SK-N-SH treated with all-trans-retinoic acid at 6 μM for 48 hours (cell line): ENCODE results near the gene MARK1.
A peak's percentile ranks its signal among the peaks of the same experiment; 100 is the strongest.
"Not testable (repeated sequence)": the region's sequence is repeated elsewhere in the genome, so short reads cannot be mapped to it uniquely, and the experiment has no call there.

Experiments
- ATAC-seq: fragments of 200-7000 bp; cut with Tn5 transposase; 3 replicates; pipeline ENCODE4 v1.9.1; 2020; ENCODE audit warnings: mild to moderate bottlenecking, moderate library complexity
- BACH2 ChIP-seq: fragments of 250-450 bp; sonication (Bioruptor Pico); IDR thresholded peaks from 2 replicates; pipeline ENCODE4 v1.9.0; 2021; ENCODE audit warnings: mild to moderate bottlenecking, borderline replicate concordance
- CREB5 ChIP-seq: fragments of 250-450 bp; sonication (Bioruptor Pico); IDR thresholded peaks from 2 replicates; pipeline ENCODE4 v1.5.1; 2020; ENCODE audit warnings: low read depth, mild to moderate bottlenecking, moderate library complexity
- CSDC2 ChIP-seq: fragments of 250-450 bp; sonication (Bioruptor Pico); IDR thresholded peaks from 2 replicates; pipeline ENCODE4 v1.5.0; 2020; ENCODE audit warnings: mild to moderate bottlenecking, moderate library complexity
- CSRNP3 ChIP-seq: fragments of 250-450 bp; sonication (Bioruptor Pico); IDR thresholded peaks from 2 replicates; pipeline ENCODE4 v1.5.1; 2021; ENCODE audit warnings: mild to moderate bottlenecking, moderate library complexity
- ESRRG ChIP-seq: fragments of 250-450 bp; sonication (Bioruptor Pico); IDR thresholded peaks from 2 replicates; pipeline ENCODE4 v1.6.1; 2021; ENCODE audit warnings: mild to moderate bottlenecking
- GLIS3 ChIP-seq: fragments of 250-450 bp; sonication (Bioruptor Pico); IDR thresholded peaks from 2 replicates; pipeline ENCODE4 v1.5.0; 2020; ENCODE audit warnings: mild to moderate bottlenecking, moderate library complexity
- ISL1 ChIP-seq: fragments of 250-450 bp; sonication (Bioruptor Pico); IDR thresholded peaks from 2 replicates; pipeline ENCODE4 v2.1.2; 2022; ENCODE audit warnings: mild to moderate bottlenecking, moderate library complexity
- OSR1 ChIP-seq: fragments of 250-450 bp; sonication (Bioruptor Pico); IDR thresholded peaks from 2 replicates; pipeline ENCODE4 v1.8.0; 2022; ENCODE audit warnings: moderate library complexity, mild to moderate bottlenecking, inconsistent platforms
- PATZ1 ChIP-seq: fragments of 250-450 bp; sonication (Bioruptor Pico); IDR thresholded peaks from 2 replicates; pipeline ENCODE4 v1.8.0; 2020; ENCODE audit warnings: mild to moderate bottlenecking, moderate library complexity, borderline replicate concordance
- PPARA ChIP-seq: fragments of 250-450 bp; sonication (Bioruptor Pico); IDR thresholded peaks from 2 replicates; pipeline ENCODE4 v1.5.0; 2020; ENCODE audit warnings: mild to moderate bottlenecking, borderline replicate concordance
- RARB ChIP-seq: fragments of 250-450 bp; sonication (Bioruptor Pico); IDR thresholded peaks from 2 replicates; pipeline ENCODE4 v1.8.0; 2021; ENCODE audit warnings: mild to moderate bottlenecking, moderate library complexity
- SNAI2 ChIP-seq: fragments of 250-450 bp; sonication (Bioruptor Pico); IDR thresholded peaks from 2 replicates; pipeline ENCODE4 v1.5.0; 2020; ENCODE audit warnings: mild to moderate bottlenecking, moderate library complexity
- TCF4 ChIP-seq: fragments of 250-450 bp; sonication (Bioruptor Pico); IDR thresholded peaks from 2 replicates; pipeline ENCODE4 v1.8.0; 2021; ENCODE audit warnings: mild to moderate bottlenecking, moderate library complexity, borderline replicate concordance
- TOX ChIP-seq: fragments of 250-450 bp; sonication (Bioruptor Pico); IDR thresholded peaks from 2 replicates; pipeline ENCODE4 v1.8.0; 2021; ENCODE audit warnings: mild to moderate bottlenecking, moderate library complexity, borderline replicate concordance
- ZC3H10 ChIP-seq: fragments of 250-450 bp; sonication (Bioruptor Pico); IDR thresholded peaks from 2 replicates; pipeline ENCODE4 v1.5.1; 2021; ENCODE audit warnings: mild to moderate bottlenecking, moderate library complexity
- ZFP3 ChIP-seq: fragments of 250-450 bp; sonication (Bioruptor Pico); IDR thresholded peaks from 2 replicates; pipeline ENCODE4 v1.5.0; 2020; ENCODE audit warnings: mild to moderate bottlenecking, moderate library complexity
- ZFP30 ChIP-seq: fragments of 450-650 bp; formaldehyde crosslinking; IDR thresholded peaks from 2 replicates; pipeline ENCODE4 v1.5.0; 2022; ENCODE audit warnings: mild to moderate bottlenecking, moderate library complexity
- ZNF565 ChIP-seq: fragments of 450-650 bp; formaldehyde crosslinking; conservative IDR thresholded peaks from 2 replicates; pipeline ENCODE4 v1.5.0; 2020; ENCODE audit warnings: low read depth, mild to moderate bottlenecking, moderate library complexity
- ZNF70 ChIP-seq: fragments of 450-650 bp; formaldehyde crosslinking; IDR thresholded peaks from 2 replicates; pipeline ENCODE4 v1.5.0; 2020; ENCODE audit warnings: mild to moderate bottlenecking, moderate library complexity
- ZNF8 ChIP-seq: fragments of 450-650 bp; formaldehyde crosslinking; IDR thresholded peaks from 2 replicates; pipeline ENCODE4 v1.5.0; 2020; ENCODE audit warnings: mild to moderate bottlenecking, moderate library complexity
- TF ChIP-seq, protein P1 (sequence below): fragments of 250-450 bp; sonication (Bioruptor Pico); IDR thresholded peaks from 2 replicates; pipeline ENCODE4 v1.8.0; 2021; ENCODE audit warnings: low read depth, mild to moderate bottlenecking, moderate library complexity, borderline replicate concordance
- TF ChIP-seq, protein P2 (sequence below): fragments of 250-450 bp; sonication (Bioruptor Pico); IDR thresholded peaks from 2 replicates; pipeline ENCODE4 v1.5.0; 2020; ENCODE audit warnings: mild to moderate bottlenecking, moderate library complexity

Gene MARK1

DNA sequence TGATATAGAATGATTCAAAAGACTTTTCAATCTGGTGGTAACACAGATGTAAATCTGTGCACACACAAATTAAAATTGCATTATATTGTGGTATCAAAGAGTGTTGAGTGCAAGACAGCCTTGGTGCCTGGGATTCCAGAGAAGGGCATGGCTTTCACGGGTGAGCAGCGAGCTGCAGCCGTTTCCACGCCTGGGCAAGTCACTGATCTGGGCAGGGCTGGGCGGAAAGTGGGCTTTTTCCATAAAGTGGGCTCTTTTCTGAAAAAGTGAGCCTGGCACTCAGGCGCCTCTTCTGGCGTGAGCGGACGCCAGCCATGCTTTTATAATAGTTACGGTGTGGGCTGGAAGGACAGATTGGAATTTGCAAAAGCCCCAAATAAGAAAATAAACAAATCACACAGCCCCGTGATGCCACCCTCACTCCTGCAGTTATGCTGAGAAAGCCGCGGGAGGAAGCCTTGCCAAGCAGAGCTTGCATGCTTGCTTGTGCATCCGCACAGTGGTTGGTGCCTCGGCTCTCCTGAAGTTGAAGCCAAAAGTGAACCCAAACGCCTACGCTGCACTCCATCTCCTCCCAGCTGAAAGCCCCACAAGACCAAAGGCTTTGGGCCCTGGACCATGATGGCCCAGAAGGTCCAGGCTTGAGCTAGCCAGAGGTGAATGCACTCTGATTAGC lies 155.1 kb downstream of the MARK1 start:
- TF ChIP-seq PATZ1 (CRISPR knock-in tag) (no peak), ZFP30 (CRISPR knock-in tag) (no peak), SNAI2 (CRISPR knock-in tag) (no peak), TCF4 (CRISPR knock-in tag) (no peak), CREB5 (CRISPR knock-in tag) (no peak)
- TF ChIP-seq, protein P1, sequence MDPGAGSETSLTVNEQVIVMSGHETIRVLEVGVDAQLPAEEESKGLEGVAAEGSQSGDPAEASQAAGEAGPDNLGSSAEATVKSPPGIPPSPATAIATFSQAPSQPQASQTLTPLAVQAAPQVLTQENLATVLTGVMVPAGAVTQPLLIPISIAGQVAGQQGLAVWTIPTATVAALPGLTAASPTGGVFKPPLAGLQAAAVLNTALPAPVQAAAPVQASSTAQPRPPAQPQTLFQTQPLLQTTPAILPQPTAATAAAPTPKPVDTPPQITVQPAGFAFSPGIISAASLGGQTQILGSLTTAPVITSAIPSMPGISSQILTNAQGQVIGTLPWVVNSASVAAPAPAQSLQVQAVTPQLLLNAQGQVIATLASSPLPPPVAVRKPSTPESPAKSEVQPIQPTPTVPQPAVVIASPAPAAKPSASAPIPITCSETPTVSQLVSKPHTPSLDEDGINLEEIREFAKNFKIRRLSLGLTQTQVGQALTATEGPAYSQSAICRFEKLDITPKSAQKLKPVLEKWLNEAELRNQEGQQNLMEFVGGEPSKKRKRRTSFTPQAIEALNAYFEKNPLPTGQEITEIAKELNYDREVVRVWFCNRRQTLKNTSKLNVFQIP (CRISPR knock-in tag) = no peak
- TF ChIP-seq, all 23 proteins: peak for 0
- no peak for ATAC-seq

DNA sequence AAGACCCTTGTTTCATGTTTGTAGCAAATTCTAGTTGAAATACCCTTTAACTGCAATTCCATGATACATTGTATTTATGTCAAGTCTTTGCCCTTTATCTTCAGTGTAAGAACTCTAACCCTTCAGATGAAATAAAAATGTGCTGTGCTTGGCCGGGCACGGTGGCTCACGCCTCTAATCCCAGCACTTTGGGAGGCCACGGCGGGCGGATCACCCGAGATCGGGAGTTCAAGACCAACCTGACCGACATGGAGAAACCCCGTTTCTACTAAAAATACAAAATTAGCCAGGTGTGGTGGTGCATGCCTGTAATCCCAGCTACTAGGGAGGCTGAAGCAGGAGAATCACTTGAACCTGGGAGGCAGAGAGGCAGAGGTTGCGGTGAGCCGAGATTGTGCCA lies 155.8 kb downstream of the MARK1 start:
- ATAC-seq = not testable (repeated sequence)

- no peak for TF ChIP-seq CREB5 (CRISPR knock-in tag)
- TF ChIP-seq OSR1 = no peak
- TF ChIP-seq ESRRG (CRISPR knock-in tag) = no peak
- no peak for TF ChIP-seq TOX (CRISPR knock-in tag)
- no peak for TF ChIP-seq ZNF70 (CRISPR knock-in tag)
- no peak for TF ChIP-seq BACH2 (CRISPR knock-in tag)
- TF ChIP-seq ZC3H10 (CRISPR knock-in tag) = no peak
- no peak for TF ChIP-seq SNAI2 (CRISPR knock-in tag)
- no peak for TF ChIP-seq ZFP30 (CRISPR knock-in tag)
- TF ChIP-seq CSDC2 = no peak
- TF ChIP-seq GLIS3 (CRISPR knock-in tag) = no peak
- no peak for TF ChIP-seq RARB (CRISPR knock-in tag)
- TF ChIP-seq ZNF565 (CRISPR knock-in tag) = no peak
- no peak for ATAC-seq
Observed at GRCh38 chr1:220684890-220685289, 157.0 kb downstream of the MARK1 start.

GRCh38 chr1:220685879-220686278 lies 157.9 kb downstream of the MARK1 start:
- TF ChIP-seq CSDC2 = no peak
- no peak for TF ChIP-seq CSRNP3 (CRISPR knock-in tag)
- no peak for TF ChIP-seq GLIS3 (CRISPR knock-in tag)
- no peak for TF ChIP-seq ZFP3 (CRISPR knock-in tag)
- ATAC-seq = peak; percentile 29; the same call in 2 of the 3 replicates

DNA sequence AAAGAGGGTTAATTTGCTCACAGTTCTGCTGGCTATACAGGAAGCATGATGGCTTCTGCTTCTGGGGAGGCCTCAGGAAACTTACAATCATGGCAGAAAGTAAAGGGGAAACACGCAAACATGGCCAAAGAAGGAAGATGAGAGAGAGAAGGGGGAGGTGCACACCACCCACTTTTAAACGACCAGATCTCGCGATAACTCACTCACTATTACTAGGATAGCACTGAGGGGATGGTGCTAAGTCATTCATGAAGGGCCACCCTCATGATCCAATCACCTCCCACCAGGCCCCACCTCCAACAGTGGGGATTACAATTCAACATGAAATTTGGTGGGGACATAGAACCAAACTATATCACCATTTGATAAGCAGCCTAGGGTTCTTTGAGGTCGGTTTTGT lies 159.9 kb downstream of the MARK1 start:
- ATAC-seq = no peak
- TF ChIP-seq ZNF565 (CRISPR knock-in tag) = no peak
- TF ChIP-seq, protein P2, sequence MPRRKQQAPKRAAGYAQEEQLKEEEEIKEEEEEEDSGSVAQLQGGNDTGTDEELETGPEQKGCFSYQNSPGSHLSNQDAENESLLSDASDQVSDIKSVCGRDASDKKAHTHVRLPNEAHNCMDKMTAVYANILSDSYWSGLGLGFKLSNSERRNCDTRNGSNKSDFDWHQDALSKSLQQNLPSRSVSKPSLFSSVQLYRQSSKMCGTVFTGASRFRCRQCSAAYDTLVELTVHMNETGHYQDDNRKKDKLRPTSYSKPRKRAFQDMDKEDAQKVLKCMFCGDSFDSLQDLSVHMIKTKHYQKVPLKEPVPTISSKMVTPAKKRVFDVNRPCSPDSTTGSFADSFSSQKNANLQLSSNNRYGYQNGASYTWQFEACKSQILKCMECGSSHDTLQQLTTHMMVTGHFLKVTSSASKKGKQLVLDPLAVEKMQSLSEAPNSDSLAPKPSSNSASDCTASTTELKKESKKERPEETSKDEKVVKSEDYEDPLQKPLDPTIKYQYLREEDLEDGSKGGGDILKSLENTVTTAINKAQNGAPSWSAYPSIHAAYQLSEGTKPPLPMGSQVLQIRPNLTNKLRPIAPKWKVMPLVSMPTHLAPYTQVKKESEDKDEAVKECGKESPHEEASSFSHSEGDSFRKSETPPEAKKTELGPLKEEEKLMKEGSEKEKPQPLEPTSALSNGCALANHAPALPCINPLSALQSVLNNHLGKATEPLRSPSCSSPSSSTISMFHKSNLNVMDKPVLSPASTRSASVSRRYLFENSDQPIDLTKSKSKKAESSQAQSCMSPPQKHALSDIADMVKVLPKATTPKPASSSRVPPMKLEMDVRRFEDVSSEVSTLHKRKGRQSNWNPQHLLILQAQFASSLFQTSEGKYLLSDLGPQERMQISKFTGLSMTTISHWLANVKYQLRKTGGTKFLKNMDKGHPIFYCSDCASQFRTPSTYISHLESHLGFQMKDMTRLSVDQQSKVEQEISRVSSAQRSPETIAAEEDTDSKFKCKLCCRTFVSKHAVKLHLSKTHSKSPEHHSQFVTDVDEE = no peak
- TF ChIP-seq GLIS3 (CRISPR knock-in tag) = no peak
- no peak for TF ChIP-seq TCF4 (CRISPR knock-in tag)
- no peak for TF ChIP-seq ISL1 (CRISPR knock-in tag)
- no peak for TF ChIP-seq PPARA (CRISPR knock-in tag)
- TF ChIP-seq, protein P1 (CRISPR knock-in tag) = no peak
- no peak for TF ChIP-seq SNAI2 (CRISPR knock-in tag)
- no peak for TF ChIP-seq ZNF8 (CRISPR knock-in tag)
- no peak for TF ChIP-seq ZFP30 (CRISPR knock-in tag)
- TF ChIP-seq OSR1 = no peak
- no peak for TF ChIP-seq TOX (CRISPR knock-in tag)
